Parathyroid adenoma (tissue), 2 donors: ENCODE results near the gene TMEM132D.

Experiments used
- H2AFZ ChIP-seq: fragments of 300-600 bp; sonication (generic); one replicate; pipeline ENCODE4 v1.7.0; 2017; ENCODE audit warnings: antibody characterized with exemption, mild to moderate bottlenecking
- H3K27ac ChIP-seq: fragments of 300-600 bp; sonication (generic); one replicate; pipeline ENCODE4 v1.7.0; 2017
- H3K27me3 ChIP-seq: fragments of 300-600 bp; sonication (generic); one replicate; pipeline ENCODE4 v1.7.0; 2017; ENCODE audit warnings: low read length; ENCODE audit not compliant: control insufficient read depth, insufficient read depth
- H3K36me3 ChIP-seq: fragments of 300-600 bp; sonication (generic); one replicate; pipeline ENCODE4 v1.7.0; 2017; ENCODE audit warnings: low read length; ENCODE audit not compliant: control insufficient read depth, insufficient read depth
- H3K4me1 ChIP-seq: fragments of 300-600 bp; sonication (generic); one replicate; pipeline ENCODE4 v1.7.0; 2017; ENCODE audit warnings: control low read depth
- H3K4me2 ChIP-seq: fragments of 300-600 bp; sonication (generic); one replicate; pipeline ENCODE4 v1.7.0; 2017; ENCODE audit warnings: low read length
- H3K4me3 ChIP-seq: fragments of 300-600 bp; sonication (generic); one replicate; pipeline ENCODE4 v1.7.0; 2017; ENCODE audit warnings: low read depth, low read length
- H3K79me2 ChIP-seq: fragments of 300-600 bp; sonication (generic); one replicate; pipeline ENCODE4 v1.7.0; 2017; ENCODE audit warnings: control low read depth
- H3K9ac ChIP-seq: fragments of 300-600 bp; sonication (generic); one replicate; pipeline ENCODE4 v1.7.0; 2017; ENCODE audit warnings: mild to moderate bottlenecking
- H3K9me3 ChIP-seq: fragments of 300-600 bp; sonication (generic); one replicate; pipeline ENCODE4 v1.7.0; 2017; ENCODE audit warnings: low read length; ENCODE audit not compliant: control insufficient read depth
- TF ChIP-seq, protein P1 (sequence below): fragments of 300-600 bp; sonication (generic); IDR thresholded peaks from one replicate; pipeline ENCODE4 v1.7.0; 2017; ENCODE audit warnings: antibody characterized with exemption, mild to moderate bottlenecking
- donor health status: primary hyperparathyroidism.

TMEM132D gene

DNA sequence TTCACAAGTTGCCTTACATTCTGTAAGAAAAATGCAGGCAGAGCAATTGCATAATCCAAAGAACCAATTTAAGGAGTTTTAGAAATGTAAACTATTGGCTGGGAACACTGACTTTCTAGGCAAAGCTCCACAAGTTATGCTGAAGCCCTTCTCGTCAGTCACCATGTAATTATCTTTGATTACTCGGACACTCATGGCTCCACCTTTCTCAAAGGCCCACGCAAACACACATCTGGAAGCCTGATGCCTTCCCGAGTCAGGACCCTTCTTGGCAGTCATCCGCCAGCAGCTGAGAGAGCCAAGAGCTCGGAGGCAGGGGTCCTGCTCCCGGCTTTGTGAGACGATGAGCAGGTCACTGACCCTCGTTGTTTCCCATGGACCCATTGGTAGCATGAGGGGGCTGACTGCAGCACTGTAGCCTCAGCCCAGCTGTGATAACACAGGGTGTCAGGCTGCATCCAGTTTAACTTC, 202.2 kb downstream of the TMEM132D start:
- Histone ChIP-seq H3K9me3 (no peaks in the 10 kb centered on the region), H3K4me2 (no peak overlapping the region), H3K27me3 (no peaks in the 10 kb centered on the region), H3K27ac (no peak overlapping the region), H3K36me3 (no peaks in the 10 kb centered on the region), H3K9ac (no peak overlapping the region), H3K79me2 (no peaks in the 10 kb centered on the region), H2AFZ (no peak overlapping the region), H3K4me3 (no peak overlapping the region), H3K4me1 (no peaks in the 10 kb centered on the region)
- TF ChIP-seq, protein P1, sequence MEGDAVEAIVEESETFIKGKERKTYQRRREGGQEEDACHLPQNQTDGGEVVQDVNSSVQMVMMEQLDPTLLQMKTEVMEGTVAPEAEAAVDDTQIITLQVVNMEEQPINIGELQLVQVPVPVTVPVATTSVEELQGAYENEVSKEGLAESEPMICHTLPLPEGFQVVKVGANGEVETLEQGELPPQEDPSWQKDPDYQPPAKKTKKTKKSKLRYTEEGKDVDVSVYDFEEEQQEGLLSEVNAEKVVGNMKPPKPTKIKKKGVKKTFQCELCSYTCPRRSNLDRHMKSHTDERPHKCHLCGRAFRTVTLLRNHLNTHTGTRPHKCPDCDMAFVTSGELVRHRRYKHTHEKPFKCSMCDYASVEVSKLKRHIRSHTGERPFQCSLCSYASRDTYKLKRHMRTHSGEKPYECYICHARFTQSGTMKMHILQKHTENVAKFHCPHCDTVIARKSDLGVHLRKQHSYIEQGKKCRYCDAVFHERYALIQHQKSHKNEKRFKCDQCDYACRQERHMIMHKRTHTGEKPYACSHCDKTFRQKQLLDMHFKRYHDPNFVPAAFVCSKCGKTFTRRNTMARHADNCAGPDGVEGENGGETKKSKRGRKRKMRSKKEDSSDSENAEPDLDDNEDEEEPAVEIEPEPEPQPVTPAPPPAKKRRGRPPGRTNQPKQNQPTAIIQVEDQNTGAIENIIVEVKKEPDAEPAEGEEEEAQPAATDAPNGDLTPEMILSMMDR = no peak

DNA sequence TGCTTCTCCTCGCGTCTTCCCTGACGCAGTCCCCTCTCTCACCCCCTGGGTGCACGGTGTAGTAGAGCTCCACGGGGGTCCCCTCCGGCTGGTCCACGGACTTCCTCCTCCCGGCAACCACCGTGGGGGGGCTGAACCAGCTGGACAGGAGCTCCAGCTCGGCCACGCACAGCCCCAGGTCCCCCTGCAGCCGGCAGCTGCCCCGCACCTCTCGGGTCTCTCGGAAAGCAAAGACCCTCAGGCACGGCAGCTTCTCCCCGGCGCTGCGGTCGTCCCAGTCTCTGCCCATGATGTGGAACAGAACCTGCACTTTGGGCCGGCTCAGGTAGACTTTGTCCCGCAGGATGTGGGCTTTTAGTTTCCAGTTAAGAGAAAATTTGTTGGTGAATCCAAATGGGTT, 203.8 kb downstream of the TMEM132D start:
- Histone ChIP-seq H3K27me3 (no peaks in the 10 kb centered on the region), H3K4me2 (no peak overlapping the region), H3K9me3 (no peaks in the 10 kb centered on the region), H2AFZ (no peak overlapping the region), H3K9ac (no peak overlapping the region), H3K79me2 (no peaks in the 10 kb centered on the region), H3K4me3 (no peak overlapping the region), H3K27ac (no peak overlapping the region), H3K4me1 (no peaks in the 10 kb centered on the region), H3K36me3 (no peaks in the 10 kb centered on the region)
- TF ChIP-seq, protein P1 = no peak

DNA sequence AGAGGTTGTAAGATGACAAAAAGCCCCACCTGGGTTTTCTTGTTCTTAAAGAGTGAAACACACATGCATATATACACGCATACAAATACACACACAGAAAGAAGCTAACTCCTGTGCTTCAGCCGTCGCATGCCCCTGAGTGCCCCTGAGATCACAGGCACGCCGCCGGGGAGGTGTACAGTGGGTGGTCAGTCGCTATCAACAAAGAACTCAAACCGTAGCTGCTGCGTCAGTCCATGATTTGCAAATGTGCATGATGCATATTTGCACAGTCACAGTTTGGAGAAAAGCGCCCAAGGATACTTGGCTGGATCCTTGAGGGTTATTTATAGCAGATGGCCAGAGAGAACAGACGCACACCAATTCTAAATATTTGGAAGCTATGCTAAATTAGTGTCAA, 206.9 kb downstream of the TMEM132D start:
- Histone ChIP-seq H3K27ac (no peak overlapping the region), H3K4me2 (no peak overlapping the region), H3K79me2 (no peaks in the 10 kb centered on the region), H3K4me3 (no peak overlapping the region), H3K4me1 (no peaks in the 10 kb centered on the region), H2AFZ (no peak overlapping the region), H3K9me3 (no peaks in the 10 kb centered on the region), H3K9ac (no peak overlapping the region), H3K36me3 (no peaks in the 10 kb centered on the region), H3K27me3 (no peaks in the 10 kb centered on the region)
- TF ChIP-seq, protein P1 = no peak

DNA sequence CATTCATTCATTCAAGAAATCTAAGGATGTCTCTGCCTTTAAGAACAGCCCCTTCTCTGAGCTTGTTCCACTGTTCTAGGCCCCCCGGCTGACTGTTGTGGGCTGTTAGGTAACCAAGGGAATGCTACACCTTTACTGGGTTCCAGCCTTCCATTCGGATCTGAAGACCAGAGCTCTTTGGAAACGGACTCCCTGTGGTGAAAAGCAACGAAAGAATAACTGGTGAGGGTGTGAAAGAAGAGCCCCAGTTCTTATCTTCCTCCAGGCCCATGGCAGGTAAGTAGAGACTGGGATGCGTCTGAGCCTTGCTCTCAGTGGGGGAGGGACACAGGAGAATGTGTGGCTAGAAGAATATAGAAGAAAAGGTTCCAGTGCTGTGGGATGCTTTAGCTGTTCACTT, 207.4 kb downstream of the TMEM132D start:
- no peaks in the 10 kb centered on the region for H3K9me3 ChIP-seq
- no peak overlapping the region for H3K27ac ChIP-seq
- no peaks in the 10 kb centered on the region for H3K36me3 ChIP-seq
- no peaks in the 10 kb centered on the region for H3K4me1 ChIP-seq
- no peak overlapping the region for H3K4me3 ChIP-seq
- no peak overlapping the region for H3K9ac ChIP-seq
- H2AFZ ChIP-seq = no peak overlapping the region
- H3K79me2 ChIP-seq = no peaks in the 10 kb centered on the region
- no peak overlapping the region for H3K4me2 ChIP-seq
- H3K27me3 ChIP-seq = no peaks in the 10 kb centered on the region
- TF ChIP-seq, protein P1 = no peak

DNA sequence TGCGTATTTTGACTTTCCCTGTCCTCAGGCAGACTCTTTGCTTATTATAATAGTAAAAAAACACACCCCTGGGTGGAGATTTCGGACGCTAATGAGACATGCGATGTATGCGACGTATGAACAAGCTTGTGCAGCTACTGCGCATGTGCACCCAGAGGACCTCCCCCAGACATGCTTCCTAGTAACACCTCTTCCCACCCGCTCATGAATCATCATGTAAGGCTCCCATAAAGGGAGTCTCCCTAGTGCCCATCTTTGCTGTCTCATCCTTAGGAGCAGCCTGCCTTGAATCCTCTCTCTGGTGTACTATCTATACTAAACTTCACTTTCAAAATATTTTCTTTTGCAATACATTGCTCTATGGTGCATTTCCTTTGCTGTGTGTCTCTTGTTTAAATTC, 210.1 kb downstream of the TMEM132D start:
- H3K4me3 ChIP-seq = no peak overlapping the region

More for the DNA sequence above, 210.1 kb downstream of the TMEM132D start:
- no peaks in the 10 kb centered on the region for H3K36me3 ChIP-seq
- no peaks in the 10 kb centered on the region for H3K79me2 ChIP-seq
- no peak overlapping the region for H3K27ac ChIP-seq
- no peak overlapping the region for H2AFZ ChIP-seq
- TF ChIP-seq, protein P1 = no peak
- H3K9me3 ChIP-seq = no peaks in the 10 kb centered on the region
- H3K9ac ChIP-seq = no peak overlapping the region
- no peaks in the 10 kb centered on the region for H3K27me3 ChIP-seq
- no peaks in the 10 kb centered on the region for H3K4me1 ChIP-seq
- no peak overlapping the region for H3K4me2 ChIP-seq
